HepG2 (cell line): Measurements from ENCODE around the gene ANKRD36C. TPM values are rescaled to one million over a fixed set of nuclear protein-coding genes. Genes with fewer than 3 reads are reported as not detected.
A peak's percentile ranks its signal among the peaks of the same experiment; 100 is the strongest.
"Not testable (repeated sequence)": the region's sequence is repeated elsewhere in the genome, so short reads cannot be mapped to it uniquely, and the experiment has no call there.

Source experiments
- ATAC-seq: fragments of 200-7000 bp; cut with Tn5 transposase; 3 replicates; pipeline ENCODE4 v1.9.1; 2020; ENCODE audit warnings: mild to moderate bottlenecking, moderate library complexity
- Bru-seq: library from RNA; stranded (reverse); fragments of 400-500 nt; gene quantifications from one replicate; lab custom pipeline; 2021; lab: Mats Ljungman, UMichigan
- BruChase-seq, 2 experiments: library from RNA; stranded (reverse); fragments of 400-500 nt; gene quantifications; one replicate each; lab custom pipeline; 2021; lab: Mats Ljungman, UMichigan
- BruUV-seq: library from RNA; stranded (reverse); fragments of 400-500 nt; replicated peaks from 2 replicates; lab custom pipeline; 2021; lab: Mats Ljungman, UMichigan
- CTCF ChIA-PET: fragments of 300-600 bp; formaldehyde crosslinking; extraction: SDS; loops from one replicate; lab custom pipeline; 2021; ENCODE audit warnings: low total read pairs, inconsistent platforms, low intra/inter-chr PET ratio; lab: Yijun Ruan, JAX
- POLR2A ChIA-PET: fragments of 350-600 bp; sonication (Branson Sonifier 250); formaldehyde crosslinking; loops from one replicate; lab custom pipeline; 2020; ENCODE audit warnings: antibody characterized with exemption, inconsistent platforms; lab: Yijun Ruan, JAX
- DNase-seq: peaks from one replicate; pipeline ENCODE4 v3.0.0-alpha.2; 2015; ENCODE audit warnings: low spot score
- FAIRE-seq: peaks from 3 replicates; lab custom pipeline; 2011; peaks lifted over from hg19 to GRCh38; lab: Jason Lieb, UNC
- H2AFZ ChIP-seq: one replicate; pipeline ENCODE4 v1.6.1; 2011; ENCODE audit warnings: low read length, inconsistent platforms
- H3K27ac ChIP-seq: fragments of 300-600 bp; 3 replicates; pipeline ENCODE4 v1.8.0; 2011; ENCODE audit warnings: mixed run types, mild to moderate bottlenecking, mixed read lengths, low read length, inconsistent platforms; ENCODE audit not compliant: insufficient read depth; ENCODE audit errors: extremely low read length
- H3K27me3 ChIP-seq, 2 experiments: fragments of 200-600 bp in 1 of 2; 2 replicates in 1 of 2; 3 replicates in 1 of 2; pipeline versions ENCODE4 v1.6.0 to v1.8.0; 2011; ENCODE audit warnings: low read length in 2 of 2, mild to moderate bottlenecking in 2 of 2, moderate library complexity in 2 of 2, inconsistent platforms in 1 of 2; ENCODE audit not compliant: insufficient read depth in 2 of 2, control insufficient read depth in 1 of 2
- H3K36me3 ChIP-seq, 2 experiments: fragments of 200-600 bp in 1 of 2; replicated peaks in 1 of 2; 2 replicates in 1 of 2; 3 replicates in 1 of 2; pipeline versions ENCODE4 v1.5.1 to v1.8.0; 2011; ENCODE audit warnings: low read length in 2 of 2, inconsistent platforms in 1 of 2; ENCODE audit not compliant: insufficient read depth in 2 of 2, control insufficient read depth in 1 of 2
- H3K4me1 ChIP-seq: 2 replicates; pipeline ENCODE4 v1.5.1; 2012; ENCODE audit warnings: low read length, inconsistent platforms; ENCODE audit not compliant: insufficient read depth
- H3K4me2 ChIP-seq: 2 replicates; pipeline ENCODE4 v1.6.0; 2011; ENCODE audit warnings: low read depth, low read length, inconsistent platforms
- H3K4me3 ChIP-seq, 3 experiments: fragments of 200-600 bp in 1 of 3; sonication (generic), shearing (Covaris generic) in 1 of 3; replicated peaks in 1 of 3; 2 replicates each; pipeline ENCODE4 v1.5.1; 2011 to 2016; ENCODE audit warnings: low read length in 3 of 3, inconsistent platforms in 2 of 3, low read depth in 2 of 3, mild to moderate bottlenecking in 2 of 3, control low read depth in 1 of 3, mixed read lengths in 1 of 3; ENCODE audit not compliant: insufficient read depth in 1 of 3
- H3K79me2 ChIP-seq: one replicate; pipeline ENCODE4 v1.6.1; 2011; ENCODE audit warnings: low read length, inconsistent platforms; ENCODE audit not compliant: insufficient read depth
- H3K9ac ChIP-seq: 2 replicates; pipeline ENCODE4 v1.6.0; 2011; ENCODE audit warnings: mild to moderate bottlenecking, low read depth, low read length, inconsistent platforms; ENCODE audit not compliant: insufficient read depth
- H3K9me3 ChIP-seq: 2 replicates; pipeline ENCODE4 v1.5.1; 2012; ENCODE audit warnings: mild to moderate bottlenecking, low read length
- H4K20me1 ChIP-seq: 2 replicates; pipeline ENCODE4 v1.6.0; 2011; ENCODE audit warnings: inconsistent platforms, mild to moderate bottlenecking, low read length, moderate library complexity; ENCODE audit not compliant: insufficient read depth
- CSRNP1 ChIP-seq: sonication (generic); formaldehyde crosslinking; IDR thresholded peaks from 2 replicates; pipeline ENCODE4 v1.8.1; 2023; ENCODE audit warnings: mild to moderate bottlenecking, missing genetic modification reagents
- DMAP1 ChIP-seq: IDR thresholded peaks from 2 replicates; pipeline ENCODE4 v1.6.1; 2016
- NFKB2 ChIP-seq: sonication (generic); formaldehyde crosslinking; IDR thresholded peaks from 2 replicates; pipeline ENCODE4 v1.4.0; 2020; ENCODE audit warnings: missing genetic modification reagents, borderline replicate concordance
- PHF8 ChIP-seq: sonication (generic); formaldehyde crosslinking; IDR thresholded peaks from 2 replicates; pipeline ENCODE4 v1.5.0; 2020; ENCODE audit warnings: missing genetic modification reagents
- REL ChIP-seq: sonication (generic); formaldehyde crosslinking; conservative IDR thresholded peaks from 2 replicates; pipeline ENCODE4 v1.8.0; 2022; ENCODE audit warnings: mild to moderate bottlenecking, missing genetic modification reagents, moderate library complexity
- SNAI1 ChIP-seq: sonication (generic); formaldehyde crosslinking; IDR thresholded peaks from 2 replicates; pipeline ENCODE4 v1.5.0; 2020; ENCODE audit warnings: mild to moderate bottlenecking, missing genetic modification reagents, borderline replicate concordance
- SRY ChIP-seq: sonication (generic); formaldehyde crosslinking; IDR thresholded peaks from 2 replicates; pipeline ENCODE4 v1.8.0; 2022; ENCODE audit warnings: mild to moderate bottlenecking, missing genetic modification reagents
- TFDP2 ChIP-seq: sonication (generic); formaldehyde crosslinking; IDR thresholded peaks from 2 replicates; pipeline ENCODE4 v1.4.0; 2020; ENCODE audit warnings: missing genetic modification reagents
- ZBTB25 ChIP-seq: IDR thresholded peaks from 2 replicates; pipeline ENCODE4 v1.6.1; 2018; ENCODE audit warnings: missing genetic modification reagents
- ZNF253 ChIP-seq: sonication (generic); formaldehyde crosslinking; IDR thresholded peaks from 2 replicates; pipeline ENCODE4 v1.8.0; 2022; ENCODE audit warnings: mild to moderate bottlenecking, missing genetic modification reagents, borderline replicate concordance
- ZNF431 ChIP-seq: sonication (generic); formaldehyde crosslinking; IDR thresholded peaks from 2 replicates; pipeline ENCODE4 v1.9.0; 2022; ENCODE audit warnings: missing genetic modification reagents, low read depth, mild to moderate bottlenecking, borderline replicate concordance
- ZNF563 ChIP-seq: sonication (generic); formaldehyde crosslinking; IDR thresholded peaks from 2 replicates; pipeline ENCODE4 v1.8.0; 2022; ENCODE audit warnings: mild to moderate bottlenecking, moderate library complexity, missing genetic modification reagents
- WGBS: methylation state at CpG from one replicate; pipeline ENCODE4 v1.1.6; 2017; ENCODE audit warnings: low lambda C conversion rate; 5-methylcytosine and 5-hydroxymethylcytosine counted together
- in situ Hi-C: cut with HindIII; loops from 2 replicates; pipeline ENCODE4 v1.10.0; 2017; ENCODE audit warnings: low pct_unique_long_range_greater_than_20kb; ENCODE audit not compliant: extremely low pct_ligation_motif_present
- intact Hi-C: fragments of 100-400 bp; cut with micrococcal nuclease; formaldehyde crosslinking; loops from one replicate; pipeline ENCODE4 v1.10.0; 2022; ENCODE audit not compliant: unreplicated experiment
- long read RNA-seq, 2 experiments: library from RNA in 1 of 2; library from polyadenylated mRNA in 1 of 2; stranded (forward) in 1 of 2; unstranded in 1 of 2; transcript quantifications; one replicate each; pipeline ENCODE4 v2.0.0, GENCODE V29; 2019 to 2022
- polyA minus RNA-seq, 3 experiments: library from RNA; depleted of rRNA, polyadenylated mRNA; stranded (reverse); fragments of >200 nt; gene quantifications; 2 replicates each; pipeline ENCODE4 v1.2.3, GENCODE V29; 2011; ENCODE audit warnings: low replicate concordance in 1 of 3
- polyA plus RNA-seq, 8 experiments: library from polyadenylated mRNA; depleted of rRNA in 3 of 8; stranded (reverse) in 7 of 8; unstranded in 1 of 8; fragments of >200 nt; fragmentation: Illumina TruSeq in 4 of 8; extraction: Trizol in 4 of 8; gene quantifications; 2 replicates each; pipeline versions ENCODE4 v1.2.1 to v1.2.3, GENCODE V29; 2011 to 2016; ENCODE audit warnings: low read depth in 4 of 8, missing spikeins in 1 of 8, mixed read lengths in 1 of 8; ENCODE audit not compliant: insufficient read depth in 1 of 8
- total RNA-seq, 5 experiments: library from RNA; depleted of rRNA; stranded (reverse); fragments of >200 nt; fragmentation: Illumina TruSeq; extraction: Trizol; gene quantifications; 2 replicates each; pipeline ENCODE4 v1.2.3, GENCODE V29; 2016; ENCODE audit warnings: low read depth in 1 of 5

The ANKRD36C gene
- total RNA-seq (2016; rRNA removed; fragmentation: Illumina TruSeq; extraction: Trizol) (8.1 and 36.2 TPM in 2 replicates), polyA plus RNA-seq (2011; rRNA removed) (5.3 and 5.4 TPM in 2 replicates), polyA minus RNA-seq (2011; rRNA and poly(A)+ RNA removed; ENCODE audit: low replicate concordance) (43.8 and 61.8 TPM in 2 replicates), Bru-seq, nascent RNA (percentile 63 among the genes with signal in this experiment), BruChase-seq, experiment 1, labeled RNA remaining after a 6-hour chase (percentile 55 among the genes with signal in this experiment), BruChase-seq, experiment 2, labeled RNA remaining after a 2-hour chase (percentile 68 among the genes with signal in this experiment)
- 24.1 and 28.0 TPM in 2 replicates for total RNA-seq (2016; cell fraction: cytosol; rRNA removed; fragmentation: Illumina TruSeq; extraction: Trizol; ENCODE audit: low read depth)
- 8.7 and 33.4 TPM in 2 replicates for total RNA-seq (2016; cell fraction: insoluble cytoplasmic fraction; rRNA removed; fragmentation: Illumina TruSeq; extraction: Trizol)
- total RNA-seq (2016; cell fraction: membrane; rRNA removed; fragmentation: Illumina TruSeq; extraction: Trizol), result 23.8 and 30.3 TPM in 2 replicates
- 139 and 140 TPM in 2 replicates for total RNA-seq (2016; cell fraction: nucleus; rRNA removed; fragmentation: Illumina TruSeq; extraction: Trizol)
- polyA plus RNA-seq (2011; cell fraction: cytosol; rRNA removed), result 0.48 and 0.99 TPM in 2 replicates
- polyA plus RNA-seq (2011; cell fraction: nucleus; rRNA removed), result 16.9 and 19.9 TPM in 2 replicates
- 3.6 and 3.9 TPM in 2 replicates for polyA plus RNA-seq (2012)
- polyA plus RNA-seq (2016; cell fraction: cytosol; fragmentation: Illumina TruSeq; extraction: Trizol; ENCODE audit: low read depth), result 0.26 and 0.27 TPM in 2 replicates
- 1.8 and 2.2 TPM in 2 replicates for polyA plus RNA-seq (2016; cell fraction: insoluble cytoplasmic fraction; fragmentation: Illumina TruSeq; extraction: Trizol; ENCODE audit: low read depth)
- 0.33 and 0.44 TPM in 2 replicates for polyA plus RNA-seq (2016; cell fraction: membrane; fragmentation: Illumina TruSeq; extraction: Trizol; ENCODE audit: low read depth)
- polyA plus RNA-seq (2016; cell fraction: nucleus; fragmentation: Illumina TruSeq; extraction: Trizol; ENCODE audit: insufficient read depth, low read depth), result 22.9 and 24.7 TPM in 2 replicates
- polyA minus RNA-seq (2011; cell fraction: cytosol; rRNA and poly(A)+ RNA removed), result 5.5 and 7.8 TPM in 2 replicates
- 329 and 377 TPM in 2 replicates for polyA minus RNA-seq (2011; cell fraction: nucleus; rRNA and poly(A)+ RNA removed)
- long read RNA-seq, experiment 1, partial matches to known transcripts, result 2 of 7 reads
- long read RNA-seq, experiment 1, other reads (novel, unspliced or antisense), result 5 of 7 reads
- long read RNA-seq, experiment 2, result 0 reads

DNA sequence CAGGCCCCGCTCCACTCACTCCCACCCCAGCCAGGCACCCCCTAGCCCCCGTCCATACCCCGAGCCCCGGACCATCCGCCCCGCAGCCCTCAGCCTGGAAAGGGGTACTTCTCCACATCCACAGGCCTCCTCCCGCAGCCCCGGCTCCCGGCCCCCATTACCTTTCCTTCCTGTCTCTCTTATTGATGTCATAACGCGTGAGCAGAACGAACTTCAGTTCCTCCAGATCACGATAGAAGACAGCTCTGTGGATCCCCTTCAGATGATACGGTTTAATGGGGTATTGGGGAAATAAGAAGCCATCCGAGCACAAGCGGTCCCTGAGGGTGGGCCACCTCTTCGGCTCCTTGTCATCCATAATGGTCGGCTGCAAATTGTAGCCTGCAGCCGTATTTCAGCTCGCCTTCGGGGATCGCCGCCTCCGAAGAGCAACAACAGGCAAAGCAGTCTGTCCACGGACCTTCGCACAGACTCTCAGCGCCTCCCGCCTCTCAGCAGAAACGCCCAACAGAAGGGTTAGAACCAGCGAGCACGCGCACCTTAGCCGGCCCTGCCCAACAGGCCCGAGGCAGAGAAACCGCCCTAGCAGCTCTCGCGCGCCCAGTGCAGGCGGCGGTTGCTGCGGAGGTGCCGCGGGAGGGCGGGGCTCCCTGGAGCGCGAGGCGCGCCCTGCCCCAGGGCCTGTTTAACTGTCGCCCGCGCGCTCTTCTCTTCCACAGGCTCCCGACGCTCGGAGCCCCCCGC lies at the start of gene ANKRD36C:
ANKRD36C (minus strand) TSS at position 474 of the 744 bp plus-strand sequence; CDS start at position 358, 116 bp downstream.
- ATAC-seq, result peak; percentile 96
- intact Hi-C loops, result loop anchor here (1.0 kb wide), 1 partner anchor 183 kb away; no protein-coding TSS in a partner anchor
- in situ Hi-C loops, H3K4me1 ChIP-seq, POLR2A ChIA-PET, H3K79me2 ChIP-seq, CTCF ChIA-PET, BruUV-seq, H3K27me3 ChIP-seq, H4K20me1 ChIP-seq, H3K9me3 ChIP-seq, FAIRE-seq, H3K36me3 ChIP-seq: not testable (repeated sequence)
- peak; percentile 28 for DNase-seq
- peak within 1 kb of the TSS; percentile 83 to 97 (median 95) for H3K4me3 ChIP-seq
- peak within 1 kb of the TSS; percentile 90 for H3K9ac ChIP-seq
- peak within 1 kb of the TSS; percentile 90 for H3K27ac ChIP-seq
- 0% methylated on average over 21 of the region's 56 CpGs for WGBS
- H3K4me2 ChIP-seq, result peak within 1 kb of the TSS; percentile 100
- peak within 1 kb of the TSS; percentile 100 for H2AFZ ChIP-seq
- TF ChIP-seq ZNF253 (CRISPR knock-in tag), result peak; percentile 58; the same call in 1 of the 2 replicates
- TF ChIP-seq REL (CRISPR knock-in tag), result 0 out of 2 replicates have a peak, but pooled peaks have one; percentile 25
- TF ChIP-seq ZBTB25 (CRISPR knock-in tag), result peak; percentile 11; the same call in 1 of the 2 replicates
- TF ChIP-seq TFDP2 (CRISPR knock-in tag), result peak; percentile 28; the same call in 1 of the 2 replicates
- TF ChIP-seq CSRNP1, result peak; percentile 57; the same call in 1 of the 2 replicates
- 0 out of 2 replicates have a peak, but pooled peaks have one; percentile 13 for TF ChIP-seq SNAI1
- TF ChIP-seq SRY (CRISPR knock-in tag), result 0 out of 2 replicates have a peak, but pooled peaks have one; percentile 8
- TF ChIP-seq DMAP1 (CRISPR knock-in tag), result peak; percentile 39; the same call in 1 of the 2 replicates
- TF ChIP-seq PHF8 (CRISPR knock-in tag), result peak; percentile 79
- TF ChIP-seq ZNF563, result peak; percentile 45; the same call in 1 of the 2 replicates
- TF ChIP-seq NFKB2 (CRISPR knock-in tag), result peak; percentile 58; the same call in 1 of the 2 replicates
- 0 out of 2 replicates have a peak, but pooled peaks have one; percentile 27 for TF ChIP-seq ZNF431
